Dedifferentiated amniotic fluid mesenchymal stem cell (primary cell): ENCODE data around the gene ABCA6.
"Not testable (repeated sequence)": the region's sequence is repeated elsewhere in the genome, so short reads cannot be mapped to it uniquely, and the experiment has no call there.

Experiments
- DNase-seq: peaks from one replicate; pipeline ENCODE4 v3.0.0-alpha.2; 2016; ENCODE audit errors: extremely low spot score

The ABCA6 gene

GRCh38 chr17:69071233-69071586 lies 70.5 kb downstream of the ABCA6 start:
- not testable (repeated sequence) for DNase-seq

GRCh38 chr17:69070378-69071232 lies 71.1 kb downstream of the ABCA6 start:
- not testable (repeated sequence) for DNase-seq

DNA sequence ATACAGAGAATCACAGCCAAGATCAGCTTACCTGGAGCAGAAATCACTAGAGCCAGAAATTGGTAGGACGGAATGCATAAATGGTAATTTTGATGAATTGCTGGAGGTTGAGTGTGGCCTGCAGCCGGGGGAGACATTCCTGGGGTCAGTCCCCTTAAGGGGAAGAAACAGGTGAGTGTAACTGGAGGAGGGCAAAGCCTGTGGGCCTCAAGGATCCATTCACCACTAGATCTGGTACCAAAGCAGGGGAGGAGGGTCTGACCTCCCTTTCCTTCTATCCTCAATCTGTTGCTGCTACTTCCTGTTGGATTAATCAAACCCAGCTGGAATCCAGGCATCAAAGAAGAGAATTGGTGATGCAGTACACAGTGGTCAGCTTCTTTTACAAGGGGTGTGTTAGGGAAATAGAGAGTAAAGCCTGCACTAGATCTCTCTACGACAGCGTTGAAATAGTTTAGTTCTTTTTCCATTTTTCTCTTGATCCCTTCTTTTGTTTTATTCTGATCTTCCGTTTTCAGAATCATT lies 72.4 kb downstream of the ABCA6 start:
- no peak for DNase-seq

GRCh38 chr17:69067274-69068047 lies 74.2 kb downstream of the ABCA6 start:
- no peak for DNase-seq

- DNase-seq = no peak
Measured at GRCh38 chr17:69066482-69066881, 75.2 kb downstream of the ABCA6 start.

- DNase-seq = no peak
Measured at GRCh38 chr17:69065113-69065512, 76.6 kb downstream of the ABCA6 start.

GRCh38 chr17:69064476-69064875 lies 77.2 kb downstream of the ABCA6 start:
- DNase-seq = no peak

DNA sequence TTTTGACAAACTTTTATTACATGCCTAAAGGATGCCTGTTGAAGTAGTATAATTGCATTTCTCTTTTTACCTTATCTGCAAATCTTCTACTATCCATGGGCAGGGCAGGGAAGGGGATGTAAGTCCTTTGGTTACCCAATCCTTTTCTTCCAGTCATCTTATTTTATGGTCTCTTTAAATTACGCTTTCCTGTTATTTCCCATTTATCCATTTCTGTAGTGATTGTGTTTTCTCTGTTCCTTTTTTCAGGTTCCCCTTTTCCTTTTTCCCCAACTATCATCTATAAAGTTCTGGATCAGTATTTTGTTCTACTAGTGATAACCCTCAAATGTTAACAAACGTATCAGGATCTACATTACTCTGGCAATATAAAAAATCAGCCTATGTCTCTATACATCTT lies 77.7 kb downstream of the ABCA6 start:
- DNase-seq = no peak

GRCh38 chr17:69062860-69063581 lies 78.7 kb downstream of the ABCA6 start:
- no peak for DNase-seq

GRCh38 chr17:69061721-69062556 lies 79.8 kb downstream of the ABCA6 start:
- DNase-seq = no peak

- peak; percentile 83 for DNase-seq
Measured at GRCh38 chr17:69060822-69061221, 80.9 kb downstream of the ABCA6 start, which contains the start of gene ABCA9. ABCA9 (minus strand) TSS chr17:69060927; CDS start chr17:69051126, 9,801 bp downstream.

DNA sequence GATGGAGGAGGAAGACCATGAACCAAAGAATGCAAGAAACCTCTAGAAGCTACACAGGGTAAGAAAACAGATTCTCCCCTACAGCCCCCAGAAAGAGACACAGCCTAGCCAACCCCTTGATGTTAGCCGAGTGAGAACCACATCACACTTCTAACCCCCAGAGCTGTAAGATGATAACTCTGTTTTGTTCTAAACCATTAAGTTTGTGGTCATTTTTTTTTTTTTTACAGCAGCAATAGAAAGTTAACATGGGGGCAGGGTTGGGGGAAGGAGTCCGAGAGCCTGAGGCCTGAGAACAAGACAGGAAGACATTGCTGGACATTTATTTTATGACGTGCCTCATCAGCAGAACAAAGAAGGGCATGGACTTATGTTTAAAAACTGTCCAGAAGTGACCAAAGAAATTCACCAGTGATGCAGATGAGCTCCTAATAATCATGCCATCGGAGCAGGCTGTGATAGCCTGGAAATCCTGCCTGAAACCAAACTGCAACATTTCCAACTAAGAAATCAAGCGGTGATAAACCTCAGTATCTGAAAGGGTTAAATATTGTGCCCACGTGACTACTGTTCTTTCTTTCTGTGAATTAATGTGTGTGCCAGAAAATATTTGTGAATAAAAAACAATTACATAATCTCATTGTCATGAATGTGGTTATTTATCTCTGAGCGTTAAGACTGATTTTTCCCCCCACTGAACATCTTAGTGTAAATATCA lies 82.1 kb downstream of the ABCA6 start:
- DNase-seq = no peak

GRCh38 chr17:69058165-69058564 lies 83.5 kb downstream of the ABCA6 start:
- DNase-seq = no peak

GRCh38 chr17:69057280-69057679 lies 84.4 kb downstream of the ABCA6 start:
- DNase-seq = no peak

DNA sequence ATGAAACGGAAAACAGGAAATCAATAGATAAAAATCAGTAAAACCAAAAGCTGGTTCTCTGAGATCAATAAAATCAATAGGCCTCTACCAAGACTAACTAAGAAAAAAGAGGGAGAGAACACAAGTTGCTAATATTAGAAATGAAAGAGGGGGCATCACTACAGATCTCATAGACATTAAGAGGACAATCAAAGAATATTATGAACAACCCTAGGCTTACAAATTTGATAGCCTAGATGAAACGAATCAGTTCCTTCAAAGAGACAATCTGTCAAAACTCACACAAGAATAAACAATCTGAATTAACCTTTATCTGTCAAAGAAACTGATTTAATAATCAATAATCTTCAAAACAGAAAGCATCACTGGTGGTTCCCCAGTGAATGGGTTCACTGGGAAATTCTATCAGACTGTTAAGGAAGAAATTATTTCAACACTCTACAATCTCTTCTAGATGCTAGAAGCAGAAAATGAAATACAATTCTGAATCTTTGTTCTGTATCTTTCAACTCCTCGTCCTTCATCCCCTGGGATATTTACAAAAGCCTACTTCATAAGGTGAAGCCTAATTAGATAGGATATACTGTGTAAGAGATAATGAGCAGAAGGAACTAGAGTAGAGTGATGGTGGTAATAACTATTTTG lies 85.4 kb downstream of the ABCA6 start:
- no peak for DNase-seq

DNA sequence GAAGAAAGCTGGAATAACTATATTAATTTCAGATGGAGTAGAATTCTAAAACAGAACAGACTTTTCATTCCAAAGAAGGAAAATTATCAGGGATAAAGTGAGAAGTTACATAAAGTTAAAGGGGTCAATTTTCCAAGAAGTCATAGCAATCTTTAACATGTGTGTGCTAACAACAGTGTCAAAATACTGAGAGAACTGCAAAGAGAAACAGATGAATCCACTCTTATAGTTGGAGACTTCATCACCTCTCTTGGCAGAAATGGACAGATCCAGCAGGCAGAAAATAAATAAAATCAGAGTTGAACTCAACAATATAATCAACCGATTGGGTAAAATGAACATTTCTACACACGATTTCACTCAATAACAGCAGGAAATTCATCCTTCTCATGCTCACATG lies 86.4 kb downstream of the ABCA6 start:
- DNase-seq = no peak

- peak; percentile 81 for DNase-seq
Measured at GRCh38 chr17:69050999-69051775, 90.5 kb downstream of the ABCA6 start.

GRCh38 chr17:69048634-69049033 lies 93.1 kb downstream of the ABCA6 start:
- no peak for DNase-seq
